Lower lobe of right lung (tissue), 2 donors: Measurements from ENCODE around the gene EPHA8. TPM values are rescaled to one million over a fixed set of nuclear protein-coding genes. Genes with fewer than 3 reads are reported as not detected.

Experiments
- ATAC-seq, 2 donors: fragments of 200-7000 bp; cut with Tn5 transposase; one replicate each; pipeline ENCODE4 v1.9.1; 2020 to 2022; ENCODE audit warnings: mild to moderate bottlenecking in 2 of 2, moderate library complexity in 2 of 2
- DNase-seq: peaks from one replicate; pipeline ENCODE4 v3.0.0-alpha.2; 2020
- H3K27ac ChIP-seq: fragments of 200-600 bp; one replicate; pipeline ENCODE4 v1.8.0; 2022
- H3K27me3 ChIP-seq: fragments of 200-600 bp; one replicate; pipeline ENCODE4 v1.8.0; 2022; ENCODE audit warnings: low read depth
- H3K36me3 ChIP-seq: fragments of 200-600 bp; one replicate; pipeline ENCODE4 v1.8.0; 2022; ENCODE audit warnings: mild to moderate bottlenecking
- H3K4me1 ChIP-seq: fragments of 200-600 bp; one replicate; pipeline ENCODE4 v1.8.0; 2022
- H3K4me3 ChIP-seq: fragments of 200-600 bp; one replicate; pipeline ENCODE4 v1.8.0; 2022; ENCODE audit warnings: mild to moderate bottlenecking
- H3K9me3 ChIP-seq: fragments of 200-600 bp; one replicate; pipeline ENCODE4 v1.8.0; 2022
- intact Hi-C: fragments of 100-400 bp; cut with DNase I; formaldehyde crosslinking; loops from one replicate; pipeline ENCODE4 v1.11.0; 2022
- total RNA-seq: library from RNA; stranded (reverse); fragmentation: NEBNext Ultra II Directional; extraction: Animal tissue kit (Norgen Biotek cat#: 25700); gene quantifications from one replicate; pipeline ENCODE4 v1.2.1, GENCODE V29; 2021
- TF ChIP-seq, protein P1 (sequence below): fragments of 200-600 bp; IDR thresholded peaks from one replicate; pipeline ENCODE4 v1.8.0; 2022; ENCODE audit warnings: antibody characterized with exemption, mild to moderate bottlenecking
- donor health status: DM: no; HTN: yes; CAD: no; lungs with severe emphysema.

The EPHA8 gene
- total RNA-seq, 1 donor from 2014 or later: not detected

DNA sequence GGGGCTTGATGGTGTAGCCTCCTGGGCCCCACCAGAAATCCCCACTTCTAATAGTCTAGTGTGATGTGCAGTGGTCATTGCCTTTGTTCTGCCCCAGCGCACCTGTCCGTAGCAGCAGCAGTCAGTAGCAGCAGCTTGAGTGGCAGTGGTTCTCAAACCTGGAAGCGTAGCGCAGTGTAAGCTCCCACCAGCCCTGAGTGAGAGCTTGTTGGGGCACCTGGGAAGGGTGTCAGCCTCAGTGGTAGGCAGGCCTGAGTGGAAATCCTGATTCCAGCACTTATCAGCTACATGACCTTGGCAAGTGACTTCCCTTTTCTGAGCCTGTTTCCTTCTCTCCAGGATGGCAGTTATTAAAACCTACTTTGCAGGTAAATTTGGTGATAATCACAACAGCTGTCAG is 41.6 kb upstream of the EPHA8 start:
- H3K36me3 ChIP-seq: peaks cover 97% of the 10 kb centered on the region
- TF ChIP-seq, protein P1, sequence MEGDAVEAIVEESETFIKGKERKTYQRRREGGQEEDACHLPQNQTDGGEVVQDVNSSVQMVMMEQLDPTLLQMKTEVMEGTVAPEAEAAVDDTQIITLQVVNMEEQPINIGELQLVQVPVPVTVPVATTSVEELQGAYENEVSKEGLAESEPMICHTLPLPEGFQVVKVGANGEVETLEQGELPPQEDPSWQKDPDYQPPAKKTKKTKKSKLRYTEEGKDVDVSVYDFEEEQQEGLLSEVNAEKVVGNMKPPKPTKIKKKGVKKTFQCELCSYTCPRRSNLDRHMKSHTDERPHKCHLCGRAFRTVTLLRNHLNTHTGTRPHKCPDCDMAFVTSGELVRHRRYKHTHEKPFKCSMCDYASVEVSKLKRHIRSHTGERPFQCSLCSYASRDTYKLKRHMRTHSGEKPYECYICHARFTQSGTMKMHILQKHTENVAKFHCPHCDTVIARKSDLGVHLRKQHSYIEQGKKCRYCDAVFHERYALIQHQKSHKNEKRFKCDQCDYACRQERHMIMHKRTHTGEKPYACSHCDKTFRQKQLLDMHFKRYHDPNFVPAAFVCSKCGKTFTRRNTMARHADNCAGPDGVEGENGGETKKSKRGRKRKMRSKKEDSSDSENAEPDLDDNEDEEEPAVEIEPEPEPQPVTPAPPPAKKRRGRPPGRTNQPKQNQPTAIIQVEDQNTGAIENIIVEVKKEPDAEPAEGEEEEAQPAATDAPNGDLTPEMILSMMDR: no peak
- H3K27ac ChIP-seq: no peak overlapping the region
- H3K4me1 ChIP-seq: no peaks in the 10 kb centered on the region
- intact Hi-C loops: no loop called here
- DNase-seq (no peak), ATAC-seq (no peak)
- H3K27me3 ChIP-seq: no peaks in the 10 kb centered on the region
- H3K9me3 ChIP-seq: no peaks in the 10 kb centered on the region
- no peak overlapping the region for H3K4me3 ChIP-seq

DNA sequence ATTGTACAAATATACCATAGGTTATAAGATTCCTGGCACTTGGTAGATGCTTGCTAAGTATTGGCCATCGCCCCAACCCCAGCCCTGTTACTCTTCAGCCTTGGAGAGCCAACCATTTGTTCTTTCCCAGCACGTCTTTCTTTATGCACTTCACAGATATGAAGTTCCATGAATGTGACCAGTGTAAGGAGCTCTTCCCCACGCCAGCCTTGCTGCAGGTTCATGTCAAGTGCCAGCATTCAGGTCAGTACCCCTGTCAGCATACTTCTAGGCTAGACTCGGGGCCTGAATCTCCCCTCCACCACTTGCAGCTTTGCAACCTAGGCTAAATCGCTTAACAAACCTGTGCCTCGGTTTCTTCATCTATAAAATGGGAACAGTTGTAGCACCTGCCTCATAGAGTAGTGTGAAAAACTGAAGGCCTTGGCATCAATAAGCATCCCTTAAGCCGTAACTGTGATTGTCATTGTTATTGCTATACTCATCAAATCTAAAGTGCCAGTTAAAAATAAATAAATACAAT is 41.0 kb upstream of the EPHA8 start:
- Histone ChIP-seq H3K9me3 (no peaks in the 10 kb centered on the region), H3K4me1 (no peaks in the 10 kb centered on the region), H3K27ac (no peak overlapping the region), H3K36me3 (peaks cover 97% of the 10 kb centered on the region), H3K4me3 (no peak overlapping the region), H3K27me3 (no peaks in the 10 kb centered on the region)
- DNase-seq (no peak), ATAC-seq (no peak)
- intact Hi-C loops: no loop called here
- TF ChIP-seq, protein P1: no peak

DNA sequence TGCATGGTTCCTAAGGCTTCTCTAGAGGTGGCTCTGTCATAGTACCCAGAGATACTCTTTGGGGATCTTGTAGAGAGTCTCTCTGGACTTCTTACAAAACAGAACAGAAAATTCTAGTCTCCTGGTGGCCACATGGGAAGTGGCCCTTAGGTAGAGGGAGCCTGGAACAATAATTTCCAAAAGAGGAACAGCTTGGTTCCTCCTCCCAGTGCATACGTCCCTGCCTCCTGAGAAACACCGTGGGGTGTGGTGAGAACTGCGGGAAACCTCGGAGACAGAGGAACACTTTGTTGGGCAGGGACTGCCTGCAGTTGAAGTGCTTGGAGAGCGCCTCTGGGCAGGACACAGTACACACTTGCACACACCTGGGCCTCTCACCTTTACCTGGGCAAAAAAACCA is 38.8 kb upstream of the EPHA8 start:
- no peak overlapping the region for H3K4me3 ChIP-seq
- no peaks in the 10 kb centered on the region for H3K27me3 ChIP-seq
- H3K9me3 ChIP-seq: no peaks in the 10 kb centered on the region
- H3K36me3 ChIP-seq: peaks cover 97% of the 10 kb centered on the region
- no peaks in the 10 kb centered on the region for H3K4me1 ChIP-seq
- intact Hi-C loops: no loop called here
- TF ChIP-seq, protein P1: no peak
- H3K27ac ChIP-seq: no peak overlapping the region
- DNase-seq (no peak), ATAC-seq (peak in 1 of 2 donors; percentile 34)

DNA sequence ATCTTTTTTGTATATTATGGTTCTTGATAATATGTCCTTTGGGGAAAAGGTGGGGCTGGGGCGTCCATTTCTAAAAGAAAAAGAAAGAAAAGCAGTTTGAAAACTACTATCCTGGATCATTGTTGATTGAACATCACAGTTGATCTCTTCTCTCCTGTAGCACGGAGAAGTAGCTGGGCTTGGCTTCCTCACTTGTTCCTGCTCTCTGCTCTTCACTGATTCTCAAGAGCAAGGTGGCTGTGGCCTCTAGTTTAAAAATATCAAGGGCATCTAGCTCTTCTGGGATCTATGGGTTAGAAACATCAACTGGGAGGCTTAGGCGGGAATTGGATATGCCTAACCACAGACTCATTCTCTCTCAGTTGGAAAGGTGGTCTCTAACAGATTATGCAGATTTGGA is 38.1 kb upstream of the EPHA8 start:
- intact Hi-C loops: no loop called here
- DNase-seq: no peak
- no peak overlapping the region for H3K27ac ChIP-seq

DNA sequence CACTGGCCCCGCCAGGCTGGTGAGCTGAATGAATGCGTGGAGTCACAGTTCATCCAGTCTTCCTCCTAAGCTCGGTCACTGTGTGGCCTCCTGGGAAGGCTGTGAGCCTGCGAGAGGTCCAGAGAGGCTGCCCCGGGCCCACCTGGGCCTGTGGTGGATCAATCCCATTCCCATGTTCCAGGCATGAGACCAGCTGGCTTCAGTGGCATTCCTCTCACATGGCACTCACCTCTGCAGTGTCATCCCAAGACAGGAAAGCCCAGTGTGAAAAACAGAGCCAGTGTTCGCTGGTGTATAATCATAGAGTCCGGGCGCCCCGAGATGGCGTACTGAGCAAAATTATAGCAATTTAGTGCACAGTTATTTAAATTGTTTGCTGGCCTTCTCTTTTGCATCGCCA is 37.6 kb upstream of the EPHA8 start:
- no peaks in the 10 kb centered on the region for H3K27me3 ChIP-seq
- no peak overlapping the region for H3K4me3 ChIP-seq
- intact Hi-C loops: no loop called here
- TF ChIP-seq, protein P1: no peak
- no peaks in the 10 kb centered on the region for H3K4me1 ChIP-seq
- DNase-seq (no peak), ATAC-seq (no peak)
- peaks cover 87% of the 10 kb centered on the region for H3K36me3 ChIP-seq
- H3K9me3 ChIP-seq: no peaks in the 10 kb centered on the region
- no peak overlapping the region for H3K27ac ChIP-seq

More for the DNA sequence above, 38.1 kb upstream of the EPHA8 start:
- ATAC-seq: no peak
- no peaks in the 10 kb centered on the region for H3K9me3 ChIP-seq
- no peak overlapping the region for H3K4me3 ChIP-seq
- H3K27me3 ChIP-seq: no peaks in the 10 kb centered on the region
- H3K4me1 ChIP-seq: no peaks in the 10 kb centered on the region
- peaks cover 92% of the 10 kb centered on the region for H3K36me3 ChIP-seq
- TF ChIP-seq, protein P1: no peak

DNA sequence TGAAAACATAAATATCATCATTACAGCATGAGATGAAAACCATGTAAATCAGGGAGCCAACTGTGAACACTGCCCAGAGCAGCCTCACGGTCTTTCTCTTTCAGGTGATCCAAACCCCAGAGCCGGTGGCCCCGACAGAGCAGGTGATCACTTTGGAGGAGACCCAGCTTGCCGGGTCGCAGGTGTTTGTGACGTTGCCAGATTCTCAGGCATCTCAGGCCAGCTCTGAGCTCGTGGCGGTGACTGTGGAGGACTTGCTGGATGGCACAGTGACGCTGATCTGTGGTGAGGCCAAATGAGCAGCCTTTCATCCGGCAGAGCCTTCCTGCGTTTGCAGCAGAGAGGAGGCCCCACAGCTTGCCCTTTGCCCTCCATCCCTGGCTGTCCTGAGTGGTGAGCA is 37.2 kb upstream of the EPHA8 start:
- Histone ChIP-seq H3K4me1 (peaks cover 4% of the 10 kb centered on the region), H3K27me3 (no peaks in the 10 kb centered on the region), H3K36me3 (peaks cover 83% of the 10 kb centered on the region), H3K27ac (no peak overlapping the region), H3K4me3 (no peak overlapping the region), H3K9me3 (no peaks in the 10 kb centered on the region)
- intact Hi-C loops: no loop called here
- DNase-seq (no peak), ATAC-seq (no peak)
- TF ChIP-seq, protein P1: no peak
